Panc1 (cell line): ENCODE results near the gene KBTBD4. TPM values are rescaled to one million over a fixed set of nuclear protein-coding genes. Genes with fewer than 3 reads are reported as not detected.

ENCODE experiments used
- ATAC-seq: fragments of 200-7000 bp; cut with Tn5 transposase; 2 replicates; pipeline ENCODE4 v1.9.1; 2020; ENCODE audit warnings: mild to moderate bottlenecking, moderate library complexity
- BruUV-seq: library from RNA; stranded (reverse); fragments of 400-500 nt; replicated peaks from 2 replicates; lab custom pipeline; 2021; lab: Mats Ljungman, UMichigan
- CTCF ChIA-PET: fragments of 300-600 bp; sonication (Branson Sonifier 250); formaldehyde crosslinking; loops from one replicate; lab custom pipeline; 2022; ENCODE audit warnings: antibody characterized with exemption; lab: Charles Lee
- POLR2A ChIA-PET: fragments of 300-600 bp; sonication (Branson Sonifier 250); formaldehyde crosslinking; loops from one replicate; lab custom pipeline; 2022; ENCODE audit warnings: antibody characterized with exemption; lab: Charles Lee
- DNase-seq: peaks from one replicate; pipeline ENCODE4 v3.0.0-alpha.2; 2010; ENCODE audit warnings: low read depth, low spot score
- H3K27ac ChIP-seq: 2 replicates; pipeline ENCODE4 v1.5.1; 2011; ENCODE audit warnings: mild to moderate bottlenecking, low read length, inconsistent platforms
- H3K27me3 ChIP-seq: fragments of 200-500 bp; sonication (Bioruptor generic); 2 replicates; pipeline ENCODE4 v1.6.0; 2014; ENCODE audit warnings: low read length, inconsistent platforms; ENCODE audit not compliant: control insufficient read depth, insufficient read depth
- H3K36me3 ChIP-seq: fragments of 200-500 bp; sonication (Bioruptor generic); 2 replicates; pipeline ENCODE4 v1.5.1; 2014; ENCODE audit warnings: inconsistent platforms, mild to moderate bottlenecking, low read length, moderate library complexity; ENCODE audit not compliant: control insufficient read depth, insufficient read depth
- H3K4me1 ChIP-seq: 2 replicates; pipeline ENCODE4 v1.5.1; 2011; ENCODE audit warnings: inconsistent platforms, mild to moderate bottlenecking, low read length, moderate library complexity; ENCODE audit not compliant: control insufficient read depth, insufficient read depth
- H3K4me3 ChIP-seq, 2 experiments: 2 replicates each; pipeline ENCODE4 v1.5.1; 2011 to 2012; ENCODE audit warnings: low read depth in 2 of 2, low read length in 2 of 2, mild to moderate bottlenecking in 2 of 2, inconsistent platforms in 1 of 2, moderate library complexity in 1 of 2
- H3K9me3 ChIP-seq: fragments of 200-500 bp; sonication (Bioruptor generic); 2 replicates; pipeline ENCODE4 v1.5.1; 2014; ENCODE audit warnings: low read depth, mild to moderate bottlenecking, inconsistent platforms, low read length, moderate library complexity; ENCODE audit not compliant: control insufficient read depth, insufficient read depth
- POLR2AphosphoS5 ChIP-seq: IDR thresholded peaks from 2 replicates; pipeline ENCODE4 v1.6.1; 2012; ENCODE audit warnings: mild to moderate bottlenecking, low read depth, low read length, moderate library complexity
- REST ChIP-seq, 2 experiments: IDR thresholded peaks; 2 replicates each; pipeline ENCODE4 v1.6.1; 2011 to 2012; ENCODE audit warnings: low read depth in 2 of 2, control low read depth in 1 of 2, low read length in 1 of 2, mild to moderate bottlenecking in 1 of 2, moderate library complexity in 1 of 2; ENCODE audit not compliant: insufficient read depth in 1 of 2
- SIN3A ChIP-seq: IDR thresholded peaks from 2 replicates; pipeline ENCODE4 v1.6.1; 2012; ENCODE audit warnings: low read depth, mild to moderate bottlenecking, low read length, moderate library complexity, borderline replicate concordance; ENCODE audit not compliant: insufficient read depth
- TCF7L2 ChIP-seq: IDR thresholded peaks from 2 replicates; pipeline ENCODE4 v1.6.1; 2011; ENCODE audit warnings: mild to moderate bottlenecking, low read depth, low read length, inconsistent platforms
- in situ Hi-C: cut with HindIII; loops from 2 replicates; pipeline ENCODE4 v1.10.0; 2016; ENCODE audit warnings: low sequenced_read_pairs, low pct_unique_long_range_greater_than_20kb
- intact Hi-C: fragments of 100-400 bp; cut with micrococcal nuclease; formaldehyde crosslinking; loops from one replicate; pipeline ENCODE4 v1.10.0; 2022; ENCODE audit not compliant: unreplicated experiment
- total RNA-seq: library from RNA; stranded (reverse); gene quantifications from one replicate; pipeline ENCODE4 v1.2.1, GENCODE V29; 2021; ENCODE audit not compliant: unreplicated experiment
- TF ChIP-seq, protein P1 (sequence below): fragments of 450-650 bp; IDR thresholded peaks from 2 replicates; pipeline ENCODE4 v1.5.1; 2017; ENCODE audit warnings: mild to moderate bottlenecking

KBTBD4 gene
- total RNA-seq, 1 experiment from 2014 or later, result 23.2 TPM

- in situ Hi-C loops (no loop called here), intact Hi-C loops (no loop called here)
- Histone ChIP-seq H3K27me3 (peaks cover 6% of the 10 kb centered on the region; the same call in 1 of the 2 replicates), H3K36me3 (no peaks in the 10 kb centered on the region), H3K4me1 (peaks cover 4% of the 10 kb centered on the region), H3K4me3 (peak overlapping the region in 1 of 2 experiments; percentile 45; a peak in 1 of 4 replicates), H3K27ac (no peak overlapping the region), H3K9me3 (no peaks in the 10 kb centered on the region)
- POLR2A ChIA-PET, result no interaction called here
- CTCF ChIA-PET, result no interaction called here
- ATAC-seq (no peak), DNase-seq (no peak)
- BruUV-seq, result no TSS peak
- no peak for TF ChIP-seq REST (IDR thresholded peaks at IDR 0.05; ENCODE audit: insufficient read depth in 1 of 2, low read depth in 2 of 2, low read length in 1 of 2)
- TF ChIP-seq POLR2AphosphoS5, result no peak
- no peak for TF ChIP-seq TCF7L2
- no peak for TF ChIP-seq SIN3A
- TF ChIP-seq, protein P1, sequence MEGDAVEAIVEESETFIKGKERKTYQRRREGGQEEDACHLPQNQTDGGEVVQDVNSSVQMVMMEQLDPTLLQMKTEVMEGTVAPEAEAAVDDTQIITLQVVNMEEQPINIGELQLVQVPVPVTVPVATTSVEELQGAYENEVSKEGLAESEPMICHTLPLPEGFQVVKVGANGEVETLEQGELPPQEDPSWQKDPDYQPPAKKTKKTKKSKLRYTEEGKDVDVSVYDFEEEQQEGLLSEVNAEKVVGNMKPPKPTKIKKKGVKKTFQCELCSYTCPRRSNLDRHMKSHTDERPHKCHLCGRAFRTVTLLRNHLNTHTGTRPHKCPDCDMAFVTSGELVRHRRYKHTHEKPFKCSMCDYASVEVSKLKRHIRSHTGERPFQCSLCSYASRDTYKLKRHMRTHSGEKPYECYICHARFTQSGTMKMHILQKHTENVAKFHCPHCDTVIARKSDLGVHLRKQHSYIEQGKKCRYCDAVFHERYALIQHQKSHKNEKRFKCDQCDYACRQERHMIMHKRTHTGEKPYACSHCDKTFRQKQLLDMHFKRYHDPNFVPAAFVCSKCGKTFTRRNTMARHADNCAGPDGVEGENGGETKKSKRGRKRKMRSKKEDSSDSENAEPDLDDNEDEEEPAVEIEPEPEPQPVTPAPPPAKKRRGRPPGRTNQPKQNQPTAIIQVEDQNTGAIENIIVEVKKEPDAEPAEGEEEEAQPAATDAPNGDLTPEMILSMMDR, result no peak
Measured at GRCh38 chr11:47592970-47593369, 14.2 kb upstream of the KBTBD4 start.

DNA sequence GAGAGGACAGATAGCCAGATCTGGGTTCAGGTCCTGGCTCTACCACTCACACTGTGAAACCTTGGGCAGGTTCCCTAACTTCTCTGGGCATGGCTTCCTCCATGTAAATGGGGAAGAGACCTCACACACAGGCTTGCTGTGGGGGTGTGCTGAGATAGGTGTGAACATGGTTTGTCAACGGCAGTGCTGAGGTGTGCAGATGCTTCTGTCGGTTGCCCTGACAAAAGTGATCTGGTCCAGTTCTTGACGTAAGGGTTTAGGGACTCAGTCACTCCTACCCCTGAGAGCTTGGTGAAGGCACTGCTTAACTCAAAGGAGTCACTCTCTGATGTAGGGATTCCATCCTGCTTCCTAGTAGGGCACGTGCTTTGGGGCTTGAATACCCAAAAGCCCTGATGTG, 13.5 kb upstream of the KBTBD4 start:
- Histone ChIP-seq H3K4me1 (peaks cover 4% of the 10 kb centered on the region), H3K9me3 (no peaks in the 10 kb centered on the region), H3K27ac (no peak overlapping the region), H3K4me3 (no peak overlapping the region), H3K36me3 (no peaks in the 10 kb centered on the region), H3K27me3 (peaks cover 6% of the 10 kb centered on the region; the same call in 1 of the 2 replicates)
- intact Hi-C loops (no loop called here), in situ Hi-C loops (no loop called here)
- no peak for ATAC-seq
- no peak for DNase-seq
- CTCF ChIA-PET, result no interaction called here
- no TSS peak for BruUV-seq
- no peak for TF ChIP-seq TCF7L2
- TF ChIP-seq POLR2AphosphoS5, result no peak
- TF ChIP-seq REST (IDR thresholded peaks at IDR 0.05; ENCODE audit: insufficient read depth in 1 of 2, low read depth in 2 of 2, low read length in 1 of 2), result no peak
- TF ChIP-seq SIN3A, result no peak
- TF ChIP-seq, protein P1, result no peak
- POLR2A ChIA-PET, result no interaction called here
